SK-N-SH (cell line): ENCODE results near the gene PRKCG. TPM values are rescaled to one million over a fixed set of nuclear protein-coding genes. Genes with fewer than 3 reads are reported as not detected.

Experiments
- CTCF ChIA-PET: fragments of 300-600, 350-600 bp; formaldehyde crosslinking; extraction: SDS; loops from one replicate; lab custom pipeline; 2021; lab: Yijun Ruan, JAX
- POLR2A ChIA-PET: fragments of 350-600 bp; sonication (Branson Sonifier 250); formaldehyde crosslinking; extraction: SDS; loops from one replicate; lab custom pipeline; 2020; ENCODE audit warnings: antibody characterized with exemption, inconsistent platforms; lab: Yijun Ruan, JAX
- DNase-seq: peaks from one replicate; pipeline ENCODE4 v3.0.0; 2012
- H2AFZ ChIP-seq: fragments of 200-600 bp; sonication (generic); 2 replicates; pipeline ENCODE4 v1.8.1; 2016; ENCODE audit warnings: antibody characterized with exemption, mild to moderate bottlenecking, low read depth
- H3F3A ChIP-seq: fragments of 200-600 bp; sonication (generic); replicated peaks from 2 replicates; pipeline ENCODE3; 2016; ENCODE audit warnings: antibody characterized with exemption, mild to moderate bottlenecking; ENCODE audit not compliant: insufficient read depth
- H3K27ac ChIP-seq, 2 experiments: fragments of 200-500 bp in 1 of 2; fragments of 200-600 bp in 1 of 2; sonication (Bioruptor generic) in 1 of 2; sonication (generic), shearing (Covaris generic) in 1 of 2; 2 replicates each; pipeline versions ENCODE4 v1.5.1 to v1.6.1; 2014 to 2016; ENCODE audit warnings: low read depth in 2 of 2, inconsistent platforms in 1 of 2, low read length in 1 of 2, mild to moderate bottlenecking in 1 of 2, mixed read lengths in 1 of 2
- H3K27me3 ChIP-seq: fragments of 200-600 bp; sonication (generic), shearing (Covaris generic); 2 replicates; pipeline ENCODE4 v1.6.1; 2016; ENCODE audit warnings: mixed run types; ENCODE audit not compliant: insufficient read depth
- H3K36me3 ChIP-seq, 2 experiments: fragments of 200-500 bp in 1 of 2; fragments of 200-600 bp in 1 of 2; sonication (Bioruptor generic) in 1 of 2; sonication (generic) in 1 of 2; replicated peaks in 1 of 2; 2 replicates each; pipeline versions ENCODE3 to v1.5.1; 2014 to 2016; ENCODE audit warnings: low read length in 1 of 2, mild to moderate bottlenecking in 1 of 2; ENCODE audit not compliant: insufficient read depth in 2 of 2, control insufficient read depth in 1 of 2
- H3K4me1 ChIP-seq, 2 experiments: fragments of 200-500 bp in 1 of 2; fragments of 200-600 bp in 1 of 2; sonication (Bioruptor generic) in 1 of 2; sonication (generic), shearing (Covaris generic) in 1 of 2; 2 replicates each; pipeline versions ENCODE4 v1.5.1 to v1.6.1; 2014 to 2016; ENCODE audit warnings: low read depth in 1 of 2, low read length in 1 of 2, mixed run types in 1 of 2; ENCODE audit not compliant: insufficient read depth in 2 of 2, control insufficient read depth in 1 of 2
- H3K4me2 ChIP-seq: fragments of 200-600 bp; sonication (generic), shearing (Covaris generic); 2 replicates; pipeline ENCODE4 v1.6.1; 2017; ENCODE audit warnings: mixed run types
- H3K4me3 ChIP-seq, 2 experiments: fragments of 200-500 bp in 1 of 2; fragments of 200-600 bp in 1 of 2; sonication (Bioruptor generic) in 1 of 2; sonication (generic), shearing (Covaris generic) in 1 of 2; 2 replicates each; pipeline versions ENCODE4 v1.5.1 to v1.8.1; 2014 to 2016; ENCODE audit warnings: low read depth in 2 of 2, inconsistent platforms in 1 of 2, low read length in 1 of 2, mild to moderate bottlenecking in 1 of 2, mixed read lengths in 1 of 2, moderate library complexity in 1 of 2
- H3K79me2 ChIP-seq: fragments of 200-600 bp; sonication (generic); 2 replicates; pipeline ENCODE4 v1.8.1; 2017; ENCODE audit warnings: mild to moderate bottlenecking; ENCODE audit not compliant: insufficient read depth
- H3K9ac ChIP-seq: fragments of 200-600 bp; sonication (generic); 2 replicates; pipeline ENCODE4 v1.6.1; 2017; ENCODE audit warnings: mixed run types
- H3K9me2 ChIP-seq: fragments of 200-600 bp; sonication (generic); 2 replicates; pipeline ENCODE4 v1.6.1; 2017; ENCODE audit warnings: mixed run types
- H3K9me3 ChIP-seq: fragments of 200-600 bp; sonication (generic); 2 replicates; pipeline ENCODE4 v1.6.1; 2017; ENCODE audit warnings: mixed run types, mild to moderate bottlenecking, moderate library complexity
- H4K20me1 ChIP-seq: fragments of 200-600 bp; sonication (generic); 2 replicates; pipeline ENCODE4 v1.6.1; 2017; ENCODE audit warnings: mild to moderate bottlenecking, mixed run types; ENCODE audit not compliant: insufficient read depth
- FOSL2 ChIP-seq: IDR thresholded peaks from 2 replicates; pipeline ENCODE4 v1.4.0; 2012; ENCODE audit warnings: low read depth, mild to moderate bottlenecking, moderate library complexity, borderline replicate concordance
- GABPA ChIP-seq: IDR thresholded peaks from 2 replicates; pipeline ENCODE4 v1.4.0; 2012; ENCODE audit warnings: low read depth, mild to moderate bottlenecking
- GATA2 ChIP-seq: sonication (generic); formaldehyde crosslinking; IDR thresholded peaks from 2 replicates; pipeline ENCODE4 v1.5.0; 2020; ENCODE audit warnings: mild to moderate bottlenecking, missing genetic modification reagents
- RAD21 ChIP-seq: IDR thresholded peaks from 2 replicates; pipeline ENCODE4 v1.6.1; 2012; ENCODE audit warnings: mild to moderate bottlenecking, low read length
- RCOR1 ChIP-seq: fragments of 150-350 bp; IDR thresholded peaks from 2 replicates; pipeline ENCODE4 v1.6.1; 2017; ENCODE audit warnings: antibody characterized with exemption, low read length
- RXRA ChIP-seq: IDR thresholded peaks from 2 replicates; pipeline ENCODE4 v1.4.0; 2012; ENCODE audit warnings: low read depth, mild to moderate bottlenecking, borderline replicate concordance
- SMC3 ChIP-seq: IDR thresholded peaks from 2 replicates; pipeline ENCODE4 v1.6.1; 2012; ENCODE audit warnings: low read depth, low read length, improper control_type of control experiment
- TEAD4 ChIP-seq: IDR thresholded peaks from 2 replicates; pipeline ENCODE4 v1.4.0; 2012; ENCODE audit warnings: mild to moderate bottlenecking, borderline replicate concordance; ENCODE audit not compliant: insufficient read depth
- USF1 ChIP-seq: IDR thresholded peaks from 2 replicates; pipeline ENCODE4 v1.4.0; 2012; ENCODE audit warnings: low read depth, borderline replicate concordance
- YY1 ChIP-seq: IDR thresholded peaks from 2 replicates; pipeline ENCODE4 v1.4.0; 2012; ENCODE audit warnings: low read depth, mild to moderate bottlenecking
- WGBS: methylation state at CpG from one replicate; pipeline ENCODE4 v1.1.6; 2017; ENCODE audit warnings: low lambda C conversion rate; 5-methylcytosine and 5-hydroxymethylcytosine counted together
- polyA plus RNA-seq, 3 experiments: library from polyadenylated mRNA; depleted of rRNA; stranded (reverse); fragments of >200 nt; gene quantifications; 2 replicates each; pipeline ENCODE4 v1.2.3, GENCODE V29; 2012
- TF ChIP-seq, protein P1 (sequence below): fragments of 150-350 bp; IDR thresholded peaks from 2 replicates; pipeline ENCODE4 v1.6.1; 2017; ENCODE audit warnings: antibody characterized with exemption, low read length, low read depth, borderline replicate concordance
- TF ChIP-seq, protein P2 (sequence below): fragments of 200-600 bp; sonication (generic); IDR thresholded peaks from 2 replicates; pipeline ENCODE4 v1.6.1; 2017; ENCODE audit warnings: antibody characterized with exemption, mild to moderate bottlenecking, moderate library complexity

Gene PRKCG
- polyA plus RNA-seq, 1 of the 3 experiments (the other 2 are of a cell fraction), result 0.08 TPM

DNA sequence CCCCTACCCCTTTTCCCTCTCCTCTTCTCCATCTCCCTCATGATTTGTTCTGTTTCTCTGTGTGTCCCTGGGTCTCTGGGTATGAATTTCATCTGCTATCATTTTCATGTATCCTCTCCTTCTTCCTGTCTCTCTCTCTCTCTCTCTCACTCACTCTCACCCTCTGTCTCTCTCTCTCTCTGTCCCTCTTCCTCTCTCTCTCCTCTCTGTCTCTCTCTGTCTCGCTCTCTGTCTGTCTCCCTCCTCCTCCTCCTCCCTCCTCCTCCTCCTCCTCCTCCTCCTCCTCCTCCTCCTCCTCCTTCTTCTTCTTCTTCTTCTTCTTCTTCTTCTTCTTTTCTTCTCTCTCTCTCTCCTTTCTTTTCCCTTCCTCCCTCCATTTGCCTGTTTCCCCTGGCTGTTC is 23.8 kb downstream of the PRKCG start:
- Histone ChIP-seq H2AFZ (no peak overlapping the region), H4K20me1 (peaks cover 5% of the 10 kb centered on the region; the same call in 1 of the 2 replicates), H3K27ac (no peak overlapping the region), H3K9me3 (no peaks in the 10 kb centered on the region), H3K4me3 (no peak overlapping the region), H3K27me3 (peaks cover 26% of the 10 kb centered on the region), H3K36me3 (no peaks in the 10 kb centered on the region), H3K9ac (no peak overlapping the region), H3K9me2 (no peaks in the 10 kb centered on the region), H3K4me1 (peaks cover 0 to 20% of the 10 kb centered on the region in 2 experiments; a peak in 1 of 4 replicates), H3K79me2 (peaks cover 10% of the 10 kb centered on the region), H3K4me2 (no peak overlapping the region), H3F3A (peaks cover 7% of the 10 kb centered on the region)
- DNase-seq, result no peak
- no peak for TF ChIP-seq SMC3
- TF ChIP-seq YY1, result no peak
- no peak for TF ChIP-seq TEAD4
- no peak for TF ChIP-seq GATA2
- TF ChIP-seq RXRA, result no peak
- no peak for TF ChIP-seq RCOR1
- no peak for TF ChIP-seq GABPA
- TF ChIP-seq FOSL2, result no peak
- TF ChIP-seq, protein P1, sequence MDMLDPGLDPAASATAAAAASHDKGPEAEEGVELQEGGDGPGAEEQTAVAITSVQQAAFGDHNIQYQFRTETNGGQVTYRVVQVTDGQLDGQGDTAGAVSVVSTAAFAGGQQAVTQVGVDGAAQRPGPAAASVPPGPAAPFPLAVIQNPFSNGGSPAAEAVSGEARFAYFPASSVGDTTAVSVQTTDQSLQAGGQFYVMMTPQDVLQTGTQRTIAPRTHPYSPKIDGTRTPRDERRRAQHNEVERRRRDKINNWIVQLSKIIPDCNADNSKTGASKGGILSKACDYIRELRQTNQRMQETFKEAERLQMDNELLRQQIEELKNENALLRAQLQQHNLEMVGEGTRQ, result no peak
- TF ChIP-seq USF1, result no peak
- TF ChIP-seq RAD21, result no peak
- TF ChIP-seq, protein P2, sequence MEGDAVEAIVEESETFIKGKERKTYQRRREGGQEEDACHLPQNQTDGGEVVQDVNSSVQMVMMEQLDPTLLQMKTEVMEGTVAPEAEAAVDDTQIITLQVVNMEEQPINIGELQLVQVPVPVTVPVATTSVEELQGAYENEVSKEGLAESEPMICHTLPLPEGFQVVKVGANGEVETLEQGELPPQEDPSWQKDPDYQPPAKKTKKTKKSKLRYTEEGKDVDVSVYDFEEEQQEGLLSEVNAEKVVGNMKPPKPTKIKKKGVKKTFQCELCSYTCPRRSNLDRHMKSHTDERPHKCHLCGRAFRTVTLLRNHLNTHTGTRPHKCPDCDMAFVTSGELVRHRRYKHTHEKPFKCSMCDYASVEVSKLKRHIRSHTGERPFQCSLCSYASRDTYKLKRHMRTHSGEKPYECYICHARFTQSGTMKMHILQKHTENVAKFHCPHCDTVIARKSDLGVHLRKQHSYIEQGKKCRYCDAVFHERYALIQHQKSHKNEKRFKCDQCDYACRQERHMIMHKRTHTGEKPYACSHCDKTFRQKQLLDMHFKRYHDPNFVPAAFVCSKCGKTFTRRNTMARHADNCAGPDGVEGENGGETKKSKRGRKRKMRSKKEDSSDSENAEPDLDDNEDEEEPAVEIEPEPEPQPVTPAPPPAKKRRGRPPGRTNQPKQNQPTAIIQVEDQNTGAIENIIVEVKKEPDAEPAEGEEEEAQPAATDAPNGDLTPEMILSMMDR, result no peak
- POLR2A ChIA-PET, result no interaction called here
- 35% methylated on average over 1 of the region's 1 CpG for WGBS
- CTCF ChIA-PET, result interaction anchor here (0.6 to 3.2 kb wide), 11 partner anchors 8 to 124 kb away, joined by 3 to 47 read pairs (median 4); partner anchors contain the start of gene MYADM
